ENCODE data around the gene GRM4. TPM values are rescaled to one million over a fixed set of nuclear protein-coding genes. Genes with fewer than 3 reads are reported as not detected.
A peak's percentile ranks its signal among the peaks of the same experiment; 100 is the strongest.

Gene GRM4
- total RNA-seq, 1 experiment from 2014 or later = 5.6 TPM

GRCh38 chr6:34138914-34139510 lies 6.9 kb downstream of the GRM4 start:
- H2AK5ac ChIP-seq (ENCODE audit: insufficient read length, low read length) = no peak overlapping the region
- no peak overlapping the region for H2BK12ac ChIP-seq (ENCODE audit: insufficient read length, low read depth, low read length)
- no peak overlapping the region for H2BK120ac ChIP-seq (ENCODE audit: low read depth, low read length, poor library complexity, severe bottlenecking)
- TF ChIP-seq CTCF (conservative IDR thresholded peaks at IDR 0.05) = no peak
- no peaks in the 10 kb centered on the region; the same call in 1 of the 2 replicates for H3K27me3 ChIP-seq (ENCODE audit: insufficient read depth, low read length)
- H3K4me3 Mint-ChIP-seq = peak overlapping the region in 1 of 2 experiments; percentile 35; a peak in 1 of 5 replicates
- H3K23ac ChIP-seq (ENCODE audit: insufficient read length, low read depth, low read length) = no peak overlapping the region
- H3K23me2 ChIP-seq (ENCODE audit: insufficient read length, low read depth, low read length, poor library complexity, severe bottlenecking) = peaks cover 4% of the 10 kb centered on the region
- no peak for DNase-seq
- no peak overlapping the region for H4K91ac ChIP-seq (ENCODE audit: insufficient read length, low read depth, low read length)
- H2BK15ac ChIP-seq (ENCODE audit: low read depth, low read length) = no peak overlapping the region
- H3K18ac ChIP-seq (ENCODE audit: insufficient read length, low read depth, low read length) = no peak overlapping the region
- H3K4me1 Mint-ChIP-seq = peaks cover 61 to 85% of the 10 kb centered on the region in 2 experiments
- H2AFZ ChIP-seq (ENCODE audit: low read length) = no peak overlapping the region
- H4K20me1 ChIP-seq (ENCODE audit: control insufficient read depth, insufficient read depth, insufficient read length) = no peaks in the 10 kb centered on the region
- peaks cover 51% of the 10 kb centered on the region for H3K27me3 Mint-ChIP-seq (ENCODE audit: low read depth)
- no peak overlapping the region for H2BK20ac ChIP-seq (ENCODE audit: low read depth, low read length, poor library complexity, severe bottlenecking)
- H3K56ac ChIP-seq (ENCODE audit: insufficient read length, low read depth, low read length) = no peak overlapping the region
- H3K9me3 ChIP-seq (ENCODE audit: control insufficient read depth, low read depth, low read length) = no peaks in the 10 kb centered on the region
- H3K9me3 Mint-ChIP-seq = no peaks in the 10 kb centered on the region
- H4K8ac ChIP-seq (replicated peaks; ENCODE audit: insufficient read length, low read depth, low read length) = no peak overlapping the region
- no peak overlapping the region for H3K9ac ChIP-seq (ENCODE audit: extremely low read depth, insufficient read length, low read length)
- H3K14ac ChIP-seq (ENCODE audit: insufficient read depth, low read length) = no peak overlapping the region
- H3K4me2 ChIP-seq (ENCODE audit: insufficient read depth, insufficient read length, low read length) = no peak overlapping the region
- H3K79me2 ChIP-seq (ENCODE audit: insufficient read depth, low read length) = no peaks in the 10 kb centered on the region; the same call in 1 of the 2 replicates
- H3K27ac Mint-ChIP-seq = peak overlapping the region; percentile 49 to 73 (median 57); a peak in 4 of 7 replicates
- WGBS (ENCODE audit: extremely low coverage, insufficient read length, low lambda C conversion rate) = no CpG with 5 or more reads among the region's 5 CpGs
- no peaks in the 10 kb centered on the region for H3K79me1 ChIP-seq (ENCODE audit: insufficient read depth, low read depth, low read length, poor library complexity, severe bottlenecking)
- no peak overlapping the region for H3T11ph ChIP-seq (ENCODE audit: low read length)
- no peak overlapping the region for H3K4ac ChIP-seq (ENCODE audit: low read depth, low read length)
- no peaks in the 10 kb centered on the region; a peak in 1 of 7 replicates for H3K36me3 Mint-ChIP-seq (ENCODE audit: insufficient read depth in 1 of 3, low read depth in 3 of 3)
- no peak overlapping the region for H4K5ac ChIP-seq (ENCODE audit: insufficient read length, low read depth, low read length)
- H2BK5ac ChIP-seq (ENCODE audit: insufficient read length, low read length) = no peak overlapping the region
- no peak overlapping the region for H3K27ac ChIP-seq (ENCODE audit: insufficient read length, low read depth, low read length)
- H3K4me1 ChIP-seq (ENCODE audit: insufficient read depth, low read length) = peaks cover 22% of the 10 kb centered on the region

All from H9 (cell line).